Measurements from ENCODE around the gene C12orf42.

DNA sequence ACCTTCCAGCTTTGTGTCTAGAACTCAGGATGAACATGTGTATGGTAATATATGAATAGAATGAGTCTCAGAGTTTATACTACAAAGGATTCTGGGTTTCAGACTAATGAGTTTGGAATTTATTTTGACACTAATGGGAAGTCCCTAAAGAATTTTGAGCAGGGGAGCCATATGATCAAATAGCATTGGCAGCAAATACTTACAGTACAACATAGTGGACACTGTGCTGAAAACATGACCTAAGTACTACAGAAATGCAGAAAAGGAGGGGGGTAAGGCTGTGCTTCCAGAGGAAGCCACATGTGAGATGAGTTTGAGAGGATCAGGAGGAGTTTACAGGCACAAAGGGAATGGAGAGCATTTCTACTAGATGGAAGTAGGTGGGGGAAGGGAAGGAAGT lies 225.8 kb downstream of the C12orf42 start:
- TF ChIP-seq POLR2A (IDR thresholded peaks at IDR 0.05; ENCODE audit: low read depth, low read length) = no peak
- TF ChIP-seq POLR2AphosphoS5 (IDR thresholded peaks at IDR 0.05; ENCODE audit: low read length) = no peak
- TF ChIP-seq, protein P1, sequence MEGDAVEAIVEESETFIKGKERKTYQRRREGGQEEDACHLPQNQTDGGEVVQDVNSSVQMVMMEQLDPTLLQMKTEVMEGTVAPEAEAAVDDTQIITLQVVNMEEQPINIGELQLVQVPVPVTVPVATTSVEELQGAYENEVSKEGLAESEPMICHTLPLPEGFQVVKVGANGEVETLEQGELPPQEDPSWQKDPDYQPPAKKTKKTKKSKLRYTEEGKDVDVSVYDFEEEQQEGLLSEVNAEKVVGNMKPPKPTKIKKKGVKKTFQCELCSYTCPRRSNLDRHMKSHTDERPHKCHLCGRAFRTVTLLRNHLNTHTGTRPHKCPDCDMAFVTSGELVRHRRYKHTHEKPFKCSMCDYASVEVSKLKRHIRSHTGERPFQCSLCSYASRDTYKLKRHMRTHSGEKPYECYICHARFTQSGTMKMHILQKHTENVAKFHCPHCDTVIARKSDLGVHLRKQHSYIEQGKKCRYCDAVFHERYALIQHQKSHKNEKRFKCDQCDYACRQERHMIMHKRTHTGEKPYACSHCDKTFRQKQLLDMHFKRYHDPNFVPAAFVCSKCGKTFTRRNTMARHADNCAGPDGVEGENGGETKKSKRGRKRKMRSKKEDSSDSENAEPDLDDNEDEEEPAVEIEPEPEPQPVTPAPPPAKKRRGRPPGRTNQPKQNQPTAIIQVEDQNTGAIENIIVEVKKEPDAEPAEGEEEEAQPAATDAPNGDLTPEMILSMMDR (IDR thresholded peaks at IDR 0.05 in 2 of 3, conservative IDR thresholded peaks at IDR 0.05 in 1 of 3; ENCODE audit: control insufficient read depth in 2 of 3, extremely low read depth in 1 of 3, insufficient read depth in 1 of 3, low read depth in 3 of 3, low read length in 3 of 3) = no peak
- TF ChIP-seq, protein P2, sequence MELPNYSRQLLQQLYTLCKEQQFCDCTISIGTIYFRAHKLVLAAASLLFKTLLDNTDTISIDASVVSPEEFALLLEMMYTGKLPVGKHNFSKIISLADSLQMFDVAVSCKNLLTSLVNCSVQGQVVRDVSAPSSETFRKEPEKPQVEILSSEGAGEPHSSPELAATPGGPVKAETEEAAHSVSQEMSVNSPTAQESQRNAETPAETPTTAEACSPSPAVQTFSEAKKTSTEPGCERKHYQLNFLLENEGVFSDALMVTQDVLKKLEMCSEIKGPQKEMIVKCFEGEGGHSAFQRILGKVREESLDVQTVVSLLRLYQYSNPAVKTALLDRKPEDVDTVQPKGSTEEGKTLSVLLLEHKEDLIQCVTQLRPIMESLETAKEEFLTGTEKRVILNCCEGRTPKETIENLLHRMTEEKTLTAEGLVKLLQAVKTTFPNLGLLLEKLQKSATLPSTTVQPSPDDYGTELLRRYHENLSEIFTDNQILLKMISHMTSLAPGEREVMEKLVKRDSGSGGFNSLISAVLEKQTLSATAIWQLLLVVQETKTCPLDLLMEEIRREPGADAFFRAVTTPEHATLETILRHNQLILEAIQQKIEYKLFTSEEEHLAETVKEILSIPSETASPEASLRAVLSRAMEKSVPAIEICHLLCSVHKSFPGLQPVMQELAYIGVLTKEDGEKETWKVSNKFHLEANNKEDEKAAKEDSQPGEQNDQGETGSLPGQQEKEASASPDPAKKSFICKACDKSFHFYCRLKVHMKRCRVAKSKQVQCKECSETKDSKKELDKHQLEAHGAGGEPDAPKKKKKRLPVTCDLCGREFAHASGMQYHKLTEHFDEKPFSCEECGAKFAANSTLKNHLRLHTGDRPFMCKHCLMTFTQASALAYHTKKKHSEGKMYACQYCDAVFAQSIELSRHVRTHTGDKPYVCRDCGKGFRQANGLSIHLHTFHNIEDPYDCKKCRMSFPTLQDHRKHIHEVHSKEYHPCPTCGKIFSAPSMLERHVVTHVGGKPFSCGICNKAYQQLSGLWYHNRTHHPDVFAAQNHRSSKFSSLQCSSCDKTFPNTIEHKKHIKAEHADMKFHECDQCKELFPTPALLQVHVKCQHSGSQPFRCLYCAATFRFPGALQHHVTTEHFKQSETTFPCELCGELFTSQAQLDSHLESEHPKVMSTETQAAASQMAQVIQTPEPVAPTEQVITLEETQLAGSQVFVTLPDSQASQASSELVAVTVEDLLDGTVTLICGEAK (IDR thresholded peaks at IDR 0.05; ENCODE audit: borderline replicate concordance) = no peak
- no peak for TF ChIP-seq ZNF274 (IDR thresholded peaks at IDR 0.05; ENCODE audit: insufficient read depth, insufficient read length)
- no peak for TF ChIP-seq BACH1 (IDR thresholded peaks at IDR 0.05; ENCODE audit: borderline replicate concordance)
- TF ChIP-seq, protein P3, sequence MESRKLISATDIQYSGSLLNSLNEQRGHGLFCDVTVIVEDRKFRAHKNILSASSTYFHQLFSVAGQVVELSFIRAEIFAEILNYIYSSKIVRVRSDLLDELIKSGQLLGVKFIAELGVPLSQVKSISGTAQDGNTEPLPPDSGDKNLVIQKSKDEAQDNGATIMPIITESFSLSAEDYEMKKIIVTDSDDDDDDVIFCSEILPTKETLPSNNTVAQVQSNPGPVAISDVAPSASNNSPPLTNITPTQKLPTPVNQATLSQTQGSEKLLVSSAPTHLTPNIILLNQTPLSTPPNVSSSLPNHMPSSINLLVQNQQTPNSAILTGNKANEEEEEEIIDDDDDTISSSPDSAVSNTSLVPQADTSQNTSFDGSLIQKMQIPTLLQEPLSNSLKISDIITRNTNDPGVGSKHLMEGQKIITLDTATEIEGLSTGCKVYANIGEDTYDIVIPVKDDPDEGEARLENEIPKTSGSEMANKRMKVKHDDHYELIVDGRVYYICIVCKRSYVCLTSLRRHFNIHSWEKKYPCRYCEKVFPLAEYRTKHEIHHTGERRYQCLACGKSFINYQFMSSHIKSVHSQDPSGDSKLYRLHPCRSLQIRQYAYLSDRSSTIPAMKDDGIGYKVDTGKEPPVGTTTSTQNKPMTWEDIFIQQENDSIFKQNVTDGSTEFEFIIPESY (IDR thresholded peaks at IDR 0.05) = no peak
- no peak for TF ChIP-seq NR2C2 (IDR thresholded peaks at IDR 0.05; ENCODE audit: borderline replicate concordance, control insufficient read depth, insufficient read length, low read depth)
- no peak for TF ChIP-seq NFIC (IDR thresholded peaks at IDR 0.05; ENCODE audit: low read depth, low read length)
- TF ChIP-seq RAD51 (IDR thresholded peaks at IDR 0.05) = no peak
- TF ChIP-seq, protein P4, sequence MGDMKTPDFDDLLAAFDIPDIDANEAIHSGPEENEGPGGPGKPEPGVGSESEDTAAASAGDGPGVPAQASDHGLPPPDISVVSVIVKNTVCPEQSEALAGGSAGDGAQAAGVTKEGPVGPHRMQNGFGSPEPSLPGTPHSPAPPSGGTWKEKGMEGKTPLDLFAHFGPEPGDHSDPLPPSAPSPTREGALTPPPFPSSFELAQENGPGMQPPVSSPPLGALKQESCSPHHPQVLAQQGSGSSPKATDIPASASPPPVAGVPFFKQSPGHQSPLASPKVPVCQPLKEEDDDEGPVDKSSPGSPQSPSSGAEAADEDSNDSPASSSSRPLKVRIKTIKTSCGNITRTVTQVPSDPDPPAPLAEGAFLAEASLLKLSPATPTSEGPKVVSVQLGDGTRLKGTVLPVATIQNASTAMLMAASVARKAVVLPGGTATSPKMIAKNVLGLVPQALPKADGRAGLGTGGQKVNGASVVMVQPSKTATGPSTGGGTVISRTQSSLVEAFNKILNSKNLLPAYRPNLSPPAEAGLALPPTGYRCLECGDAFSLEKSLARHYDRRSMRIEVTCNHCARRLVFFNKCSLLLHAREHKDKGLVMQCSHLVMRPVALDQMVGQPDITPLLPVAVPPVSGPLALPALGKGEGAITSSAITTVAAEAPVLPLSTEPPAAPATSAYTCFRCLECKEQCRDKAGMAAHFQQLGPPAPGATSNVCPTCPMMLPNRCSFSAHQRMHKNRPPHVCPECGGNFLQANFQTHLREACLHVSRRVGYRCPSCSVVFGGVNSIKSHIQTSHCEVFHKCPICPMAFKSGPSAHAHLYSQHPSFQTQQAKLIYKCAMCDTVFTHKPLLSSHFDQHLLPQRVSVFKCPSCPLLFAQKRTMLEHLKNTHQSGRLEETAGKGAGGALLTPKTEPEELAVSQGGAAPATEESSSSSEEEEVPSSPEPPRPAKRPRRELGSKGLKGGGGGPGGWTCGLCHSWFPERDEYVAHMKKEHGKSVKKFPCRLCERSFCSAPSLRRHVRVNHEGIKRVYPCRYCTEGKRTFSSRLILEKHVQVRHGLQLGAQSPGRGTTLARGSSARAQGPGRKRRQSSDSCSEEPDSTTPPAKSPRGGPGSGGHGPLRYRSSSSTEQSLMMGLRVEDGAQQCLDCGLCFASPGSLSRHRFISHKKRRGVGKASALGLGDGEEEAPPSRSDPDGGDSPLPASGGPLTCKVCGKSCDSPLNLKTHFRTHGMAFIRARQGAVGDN (IDR thresholded peaks at IDR 0.05) = no peak
- TF ChIP-seq CBFB (IDR thresholded peaks at IDR 0.05; ENCODE audit: low read depth) = no peak
- no peak for TF ChIP-seq JUND (IDR thresholded peaks at IDR 0.05; ENCODE audit: low read depth, low read length)
- TF ChIP-seq, protein P5, sequence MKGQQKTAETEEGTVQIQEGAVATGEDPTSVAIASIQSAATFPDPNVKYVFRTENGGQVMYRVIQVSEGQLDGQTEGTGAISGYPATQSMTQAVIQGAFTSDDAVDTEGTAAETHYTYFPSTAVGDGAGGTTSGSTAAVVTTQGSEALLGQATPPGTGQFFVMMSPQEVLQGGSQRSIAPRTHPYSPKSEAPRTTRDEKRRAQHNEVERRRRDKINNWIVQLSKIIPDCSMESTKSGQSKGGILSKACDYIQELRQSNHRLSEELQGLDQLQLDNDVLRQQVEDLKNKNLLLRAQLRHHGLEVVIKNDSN (IDR thresholded peaks at IDR 0.05; ENCODE audit: borderline replicate concordance, extremely low read length, insufficient read depth, low read depth, low read length) = no peak

All from GM12878 (cell line).